Osteoblast (primary cell): Measurements from ENCODE around the gene CEMIP2. TPM values are rescaled to one million over a fixed set of nuclear protein-coding genes. Genes with fewer than 3 reads are reported as not detected.

Experiments used
- DNase-seq: peaks from one replicate; pipeline ENCODE4 v3.0.0; 2011; ENCODE audit warnings: low spot score, mixed read lengths; ENCODE audit not compliant: insufficient read length; ENCODE audit errors: missing footprints
- H2AFZ ChIP-seq: 2 replicates; pipeline ENCODE4 v1.6.0; 2011; ENCODE audit warnings: mild to moderate bottlenecking, low read length
- H3K27ac ChIP-seq: 2 replicates; pipeline ENCODE4 v1.5.1; 2011; ENCODE audit warnings: mild to moderate bottlenecking, low read depth, low read length, moderate library complexity
- H3K27me3 ChIP-seq: 2 replicates; pipeline ENCODE4 v1.6.0; 2012; ENCODE audit warnings: mild to moderate bottlenecking, control low read depth, inconsistent platforms, low read length, moderate library complexity; ENCODE audit not compliant: insufficient read depth
- H3K36me3 ChIP-seq: 2 replicates; pipeline ENCODE4 v1.5.1; 2011; ENCODE audit warnings: mild to moderate bottlenecking, low read length, control low read depth, moderate library complexity; ENCODE audit not compliant: insufficient read depth
- H3K4me1 ChIP-seq: 2 replicates; pipeline ENCODE4 v1.5.1; 2011; ENCODE audit warnings: mild to moderate bottlenecking, low read length, control low read depth, moderate library complexity; ENCODE audit not compliant: insufficient read depth
- H3K4me2 ChIP-seq: 2 replicates; pipeline ENCODE4 v1.6.0; 2011; ENCODE audit warnings: mild to moderate bottlenecking, low read length; ENCODE audit not compliant: insufficient read depth
- H3K4me3 ChIP-seq: fragments of 200-600 bp; sonication (generic); 3 replicates; pipeline ENCODE4 v1.5.1; 2012; ENCODE audit warnings: mild to moderate bottlenecking, low read length, inconsistent platforms; ENCODE audit not compliant: insufficient read depth
- H3K79me2 ChIP-seq: 2 replicates; pipeline ENCODE4 v1.6.0; 2012; ENCODE audit warnings: mild to moderate bottlenecking, low read length, control low read depth, inconsistent platforms; ENCODE audit not compliant: insufficient read depth
- H3K9me3 ChIP-seq: 2 replicates; pipeline ENCODE4 v1.5.1; 2011; ENCODE audit warnings: low read depth, low read length, control low read depth
- H4K20me1 ChIP-seq: 2 replicates; pipeline ENCODE4 v1.6.0; 2012; ENCODE audit warnings: mild to moderate bottlenecking, low read length, control low read depth; ENCODE audit not compliant: insufficient read depth
- total RNA-seq: library from RNA; depleted of rRNA; stranded (reverse); fragments of >200 nt; gene quantifications from 2 replicates; pipeline ENCODE4 v1.2.3, GENCODE V29; 2012
- TF ChIP-seq, protein P1 (sequence below): IDR thresholded peaks from 2 replicates; pipeline ENCODE4 v1.5.1; 2011; ENCODE audit warnings: mild to moderate bottlenecking, low read depth, low read length, moderate library complexity; ENCODE audit errors: extremely low read depth

The CEMIP2 gene
- total RNA-seq, 1 donor: 66.2 TPM

- H3K4me3 ChIP-seq: no peak overlapping the region
- H3K4me1 ChIP-seq: peaks cover 22% of the 10 kb centered on the region
- peaks cover 74% of the 10 kb centered on the region for H3K79me2 ChIP-seq
- no peak overlapping the region for H3K4me2 ChIP-seq
- no peak overlapping the region for H2AFZ ChIP-seq
- H3K9me3 ChIP-seq: no peaks in the 10 kb centered on the region
- H3K27ac ChIP-seq: no peak overlapping the region
- peaks cover 38% of the 10 kb centered on the region for H4K20me1 ChIP-seq
- H3K27me3 ChIP-seq: no peaks in the 10 kb centered on the region
- DNase-seq: no peak
- TF ChIP-seq, protein P1, sequence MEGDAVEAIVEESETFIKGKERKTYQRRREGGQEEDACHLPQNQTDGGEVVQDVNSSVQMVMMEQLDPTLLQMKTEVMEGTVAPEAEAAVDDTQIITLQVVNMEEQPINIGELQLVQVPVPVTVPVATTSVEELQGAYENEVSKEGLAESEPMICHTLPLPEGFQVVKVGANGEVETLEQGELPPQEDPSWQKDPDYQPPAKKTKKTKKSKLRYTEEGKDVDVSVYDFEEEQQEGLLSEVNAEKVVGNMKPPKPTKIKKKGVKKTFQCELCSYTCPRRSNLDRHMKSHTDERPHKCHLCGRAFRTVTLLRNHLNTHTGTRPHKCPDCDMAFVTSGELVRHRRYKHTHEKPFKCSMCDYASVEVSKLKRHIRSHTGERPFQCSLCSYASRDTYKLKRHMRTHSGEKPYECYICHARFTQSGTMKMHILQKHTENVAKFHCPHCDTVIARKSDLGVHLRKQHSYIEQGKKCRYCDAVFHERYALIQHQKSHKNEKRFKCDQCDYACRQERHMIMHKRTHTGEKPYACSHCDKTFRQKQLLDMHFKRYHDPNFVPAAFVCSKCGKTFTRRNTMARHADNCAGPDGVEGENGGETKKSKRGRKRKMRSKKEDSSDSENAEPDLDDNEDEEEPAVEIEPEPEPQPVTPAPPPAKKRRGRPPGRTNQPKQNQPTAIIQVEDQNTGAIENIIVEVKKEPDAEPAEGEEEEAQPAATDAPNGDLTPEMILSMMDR: no peak
- H3K36me3 ChIP-seq: peaks cover 6% of the 10 kb centered on the region
Measured at GRCh38 chr9:71752352-71752751, 16.0 kb downstream of the CEMIP2 start.

DNA sequence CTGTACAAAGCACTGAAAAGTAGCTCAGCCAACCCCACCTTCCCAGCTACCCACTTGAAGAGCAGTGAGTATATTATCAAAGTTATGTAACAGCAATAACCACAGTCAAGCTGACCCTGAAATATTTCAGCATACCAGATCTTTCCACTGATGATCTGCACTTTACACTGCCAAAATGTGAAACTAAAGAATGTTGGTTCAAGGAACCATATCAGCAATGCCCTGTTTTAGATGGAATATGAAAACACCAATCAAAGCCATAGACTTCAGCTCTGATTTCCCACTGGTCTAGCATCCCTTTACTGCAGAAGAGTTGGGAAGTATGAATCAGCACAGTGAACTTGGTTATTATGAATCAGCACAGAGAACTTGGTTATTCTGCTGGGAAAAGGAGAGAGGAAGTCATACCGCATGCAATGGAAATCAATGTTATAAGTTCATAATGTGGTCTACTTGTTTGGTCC lies 20.0 kb downstream of the CEMIP2 start:
- H3K9me3 ChIP-seq: no peaks in the 10 kb centered on the region
- TF ChIP-seq, protein P1: no peak
- DNase-seq: peak; percentile 87
- H3K4me1 ChIP-seq: peaks cover 30% of the 10 kb centered on the region
- H3K79me2 ChIP-seq: peaks cover 55% of the 10 kb centered on the region
- H3K27me3 ChIP-seq: no peaks in the 10 kb centered on the region
- H3K4me2 ChIP-seq: peak overlapping the region; percentile 12
- H2AFZ ChIP-seq: no peak overlapping the region
- H3K36me3 ChIP-seq: peaks cover 31% of the 10 kb centered on the region
- H3K4me3 ChIP-seq: no peak overlapping the region
- peak overlapping the region; percentile 79 for H3K27ac ChIP-seq
- peaks cover 18% of the 10 kb centered on the region for H4K20me1 ChIP-seq

DNA sequence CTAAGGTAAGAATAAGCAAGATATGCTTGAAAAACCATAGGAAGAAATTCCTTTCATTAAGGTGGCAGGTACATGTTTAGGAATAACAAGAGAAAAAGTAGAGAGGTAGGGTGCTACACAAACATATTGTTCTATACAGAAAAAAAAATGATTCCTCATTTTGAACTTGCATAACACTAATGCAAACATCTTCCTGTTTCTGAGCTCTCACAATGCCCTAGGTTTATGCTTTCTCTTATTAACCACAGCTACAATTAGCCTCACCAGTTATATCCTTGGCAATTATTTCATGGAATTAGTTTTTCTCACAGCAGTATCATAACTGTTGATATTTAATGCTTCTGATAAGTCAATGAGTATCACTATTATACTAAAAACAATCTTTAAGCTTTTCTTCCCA lies 20.7 kb downstream of the CEMIP2 start:
- TF ChIP-seq, protein P1: no peak
- peaks cover 31% of the 10 kb centered on the region for H3K36me3 ChIP-seq
- no peaks in the 10 kb centered on the region for H3K9me3 ChIP-seq
- H3K27me3 ChIP-seq: no peaks in the 10 kb centered on the region
- H3K4me1 ChIP-seq: peaks cover 38% of the 10 kb centered on the region
- H2AFZ ChIP-seq: no peak overlapping the region
- H3K27ac ChIP-seq: peak overlapping the region; percentile 79
- no peak overlapping the region for H3K4me2 ChIP-seq
- peaks cover 12% of the 10 kb centered on the region for H4K20me1 ChIP-seq
- DNase-seq: no peak
- H3K4me3 ChIP-seq: no peak overlapping the region
- peaks cover 47% of the 10 kb centered on the region for H3K79me2 ChIP-seq

DNA sequence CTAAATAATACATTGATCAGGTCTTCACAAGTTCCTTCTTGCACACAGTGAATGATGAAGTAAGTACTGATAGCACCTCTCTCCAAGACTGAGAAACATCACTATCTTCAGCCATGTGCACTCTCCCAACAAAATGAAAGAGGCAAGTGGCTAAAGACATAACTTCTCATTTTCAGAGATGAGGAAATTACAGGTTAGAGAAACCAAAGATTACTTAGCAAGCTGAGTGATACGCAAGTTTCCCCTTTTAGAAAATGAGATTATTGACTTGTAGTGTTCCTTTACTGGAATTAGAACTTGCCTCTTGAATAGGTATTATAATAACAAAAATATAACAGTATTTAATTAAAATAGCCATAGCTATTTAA lies 21.6 kb downstream of the CEMIP2 start:
- Histone ChIP-seq H3K27me3 (no peaks in the 10 kb centered on the region), H3K79me2 (peaks cover 44% of the 10 kb centered on the region), H3K27ac (no peak overlapping the region), H3K4me2 (no peak overlapping the region), H3K9me3 (no peaks in the 10 kb centered on the region), H3K4me1 (peaks cover 39% of the 10 kb centered on the region), H3K36me3 (peaks cover 31% of the 10 kb centered on the region), H3K4me3 (no peak overlapping the region), H4K20me1 (peaks cover 10% of the 10 kb centered on the region), H2AFZ (no peak overlapping the region)
- TF ChIP-seq, protein P1: no peak
- no peak for DNase-seq
